G401.6 (cell line): Measurements from ENCODE around the gene ODAD3.
"Not testable (repeated sequence)": the region's sequence is repeated elsewhere in the genome, so short reads cannot be mapped to it uniquely, and the experiment has no call there.

Experiments used
- FAIRE-seq: peaks from 2 replicates; lab custom pipeline; 2012; peaks lifted over from hg19 to GRCh38; lab: Jason Lieb, UNC

The ODAD3 gene

GRCh38 chr19:11458912-11459311, 24.0 kb upstream of the ODAD3 start:
- not testable (repeated sequence) for FAIRE-seq

- FAIRE-seq, result no peak
Measured at GRCh38 chr19:11458236-11458900, 23.4 kb upstream of the ODAD3 start.

GRCh38 chr19:11457831-11458230, 22.9 kb upstream of the ODAD3 start:
- no peak for FAIRE-seq

GRCh38 chr19:11457115-11457514, 22.2 kb upstream of the ODAD3 start:
- no peak for FAIRE-seq

GRCh38 chr19:11456659-11457058, 21.7 kb upstream of the ODAD3 start:
- FAIRE-seq, result no peak

- not testable (repeated sequence) for FAIRE-seq
Measured at GRCh38 chr19:11455233-11455554, 20.3 kb upstream of the ODAD3 start.

GRCh38 chr19:11453468-11454341, 18.8 kb upstream of the ODAD3 start:
- no peak for FAIRE-seq

- no peak for FAIRE-seq
Measured at GRCh38 chr19:11452620-11453310, 17.8 kb upstream of the ODAD3 start.

- peak; percentile 87 for FAIRE-seq
Measured at GRCh38 chr19:11451871-11452619, 17.1 kb upstream of the ODAD3 start.

GRCh38 chr19:11451327-11451870, 16.5 kb upstream of the ODAD3 start:
- FAIRE-seq, result peak; percentile 84

GRCh38 chr19:11450570-11451326, 15.8 kb upstream of the ODAD3 start:
- FAIRE-seq, result no peak

GRCh38 chr19:11448923-11449554, 14.1 kb upstream of the ODAD3 start:
- no peak for FAIRE-seq

- FAIRE-seq, result no peak
Measured at GRCh38 chr19:11448410-11448809, 13.5 kb upstream of the ODAD3 start.

GRCh38 chr19:11447347-11448262, 12.7 kb upstream of the ODAD3 start:
- no peak for FAIRE-seq

- no peak for FAIRE-seq
Measured at GRCh38 chr19:11446652-11447301, 11.9 kb upstream of the ODAD3 start.

GRCh38 chr19:11446271-11446651, 11.3 kb upstream of the ODAD3 start:
- no peak for FAIRE-seq

- FAIRE-seq, result no peak
Measured at GRCh38 chr19:11445141-11445540, 10.2 kb upstream of the ODAD3 start.

GRCh38 chr19:11444059-11444458, 9.1 kb upstream of the ODAD3 start:
- no peak for FAIRE-seq

- FAIRE-seq, result no peak
Measured at GRCh38 chr19:11437955-11438354, 3.0 kb upstream of the ODAD3 start.
